ENCODE data around the gene DOCK3.

Gene DOCK3

GRCh38 chr3:51378726-51379125, 704.0 kb downstream of the DOCK3 start:
- in situ Hi-C loops (cut with HindIII; ENCODE audit: low sequenced_read_pairs), result loop anchor here (25.0 kb wide), 1 partner anchor 1041 kb away; the partner anchor contains the start of genes RASSF1, TUSC2 and ZMYND10

GRCh38 chr3:51379301-51379700, 704.6 kb downstream of the DOCK3 start:
- in situ Hi-C loops (cut with HindIII; ENCODE audit: low sequenced_read_pairs), result loop anchor here (25.0 kb wide), 1 partner anchor 1042 kb away; the partner anchor contains the start of genes RASSF1, TUSC2 and ZMYND10

DNA sequence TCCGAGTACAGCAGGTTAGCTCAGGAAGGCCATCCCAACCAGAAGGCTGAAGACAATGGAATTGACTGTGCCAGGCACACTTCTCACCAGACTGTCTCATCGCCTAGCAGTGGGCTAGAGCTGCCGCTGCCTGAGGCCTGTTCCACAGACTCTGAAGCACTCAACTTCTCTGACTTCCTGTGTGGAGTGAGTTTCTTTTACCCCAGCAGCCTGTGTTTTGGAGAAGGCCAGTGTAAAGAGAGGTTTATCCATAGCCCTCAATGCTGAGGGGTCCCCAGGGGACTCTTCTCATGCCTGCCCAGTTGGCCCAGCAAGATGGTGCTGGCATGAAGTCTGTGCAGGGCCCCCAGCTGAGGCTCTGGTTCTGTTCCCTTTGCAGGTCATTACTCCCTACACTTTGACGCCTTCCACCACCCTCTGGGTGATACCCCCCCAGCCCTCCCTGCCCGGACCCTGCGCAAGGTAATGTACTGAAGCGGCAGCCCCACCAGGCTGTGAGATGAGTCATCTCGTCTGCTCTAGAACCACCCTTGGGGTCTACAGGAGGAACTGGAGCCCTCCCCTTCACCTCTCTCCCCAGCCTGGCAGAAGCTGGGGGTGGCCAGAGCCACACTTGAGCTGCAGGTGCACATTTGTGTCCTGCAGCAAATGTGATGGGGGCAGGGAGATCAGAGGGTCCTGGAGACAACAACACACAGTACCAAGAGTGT, 705.2 kb downstream of the DOCK3 start:
- in situ Hi-C loops (cut with HindIII; ENCODE audit: low sequenced_read_pairs), result loop anchor here (25.0 kb wide), 1 partner anchor 1043 kb away; the partner anchor contains the start of genes RASSF1, TUSC2 and ZMYND10

GRCh38 chr3:51380601-51381332, 706.0 kb downstream of the DOCK3 start:
- in situ Hi-C loops (cut with HindIII; ENCODE audit: low sequenced_read_pairs), result loop anchor here (25.0 kb wide), 1 partner anchor 1043 kb away; the partner anchor contains the start of genes RASSF1, TUSC2 and ZMYND10

- in situ Hi-C loops (cut with HindIII; ENCODE audit: low sequenced_read_pairs), result loop anchor here (25.0 kb wide), 1 partner anchor 1044 kb away; the partner anchor contains the start of genes RASSF1, TUSC2 and ZMYND10
Observed at GRCh38 chr3:51381333-51381705, 706.6 kb downstream of the DOCK3 start.

DNA sequence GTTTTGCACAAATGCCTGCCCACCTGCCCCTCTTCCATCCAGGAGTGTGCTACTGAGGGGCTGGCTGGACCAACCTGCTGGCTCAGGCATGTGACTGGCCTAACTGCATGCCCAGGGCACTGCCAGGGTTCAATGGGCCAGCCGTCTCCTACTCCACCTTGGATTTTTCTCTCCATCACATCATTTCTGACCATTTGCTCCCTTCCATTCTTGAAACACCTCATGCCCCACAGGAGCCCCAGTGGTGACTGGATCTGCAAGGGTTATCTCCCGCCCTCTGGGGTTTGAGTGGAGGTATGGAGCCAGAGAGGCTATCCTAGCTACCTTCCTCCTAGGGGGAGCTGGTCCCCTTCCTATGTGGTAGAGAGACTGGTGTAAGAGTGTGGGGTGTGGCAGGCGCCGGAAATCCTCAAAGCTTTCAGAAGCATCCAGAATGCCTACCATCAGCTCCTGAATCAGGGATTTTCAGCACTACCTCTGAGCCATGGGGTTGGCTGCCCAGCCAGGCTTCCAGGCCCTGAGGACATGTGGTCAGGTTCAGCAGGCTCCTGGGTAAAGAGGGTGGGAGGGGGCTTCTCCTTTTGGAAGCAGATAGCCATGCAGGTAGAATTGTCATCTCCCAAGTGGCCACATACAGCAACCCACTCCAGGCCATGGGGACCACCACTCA, 707.5 kb downstream of the DOCK3 start:
- in situ Hi-C loops (cut with HindIII; ENCODE audit: low sequenced_read_pairs), result loop anchor here (25.0 kb wide), 1 partner anchor 1045 kb away; the partner anchor contains the start of genes RASSF1, TUSC2 and ZMYND10

- in situ Hi-C loops (cut with HindIII; ENCODE audit: low sequenced_read_pairs), result loop anchor here (25.0 kb wide), 1 partner anchor 1046 kb away; the partner anchor contains the start of genes RASSF1, TUSC2 and ZMYND10
Observed at GRCh38 chr3:51382947-51383578, 708.3 kb downstream of the DOCK3 start.

GRCh38 chr3:51384055-51384725, 709.5 kb downstream of the DOCK3 start:
- in situ Hi-C loops (cut with HindIII; ENCODE audit: low sequenced_read_pairs), result loop anchor here (25.0 kb wide), 1 partner anchor 1047 kb away; the partner anchor contains the start of genes RASSF1, TUSC2 and ZMYND10

DNA sequence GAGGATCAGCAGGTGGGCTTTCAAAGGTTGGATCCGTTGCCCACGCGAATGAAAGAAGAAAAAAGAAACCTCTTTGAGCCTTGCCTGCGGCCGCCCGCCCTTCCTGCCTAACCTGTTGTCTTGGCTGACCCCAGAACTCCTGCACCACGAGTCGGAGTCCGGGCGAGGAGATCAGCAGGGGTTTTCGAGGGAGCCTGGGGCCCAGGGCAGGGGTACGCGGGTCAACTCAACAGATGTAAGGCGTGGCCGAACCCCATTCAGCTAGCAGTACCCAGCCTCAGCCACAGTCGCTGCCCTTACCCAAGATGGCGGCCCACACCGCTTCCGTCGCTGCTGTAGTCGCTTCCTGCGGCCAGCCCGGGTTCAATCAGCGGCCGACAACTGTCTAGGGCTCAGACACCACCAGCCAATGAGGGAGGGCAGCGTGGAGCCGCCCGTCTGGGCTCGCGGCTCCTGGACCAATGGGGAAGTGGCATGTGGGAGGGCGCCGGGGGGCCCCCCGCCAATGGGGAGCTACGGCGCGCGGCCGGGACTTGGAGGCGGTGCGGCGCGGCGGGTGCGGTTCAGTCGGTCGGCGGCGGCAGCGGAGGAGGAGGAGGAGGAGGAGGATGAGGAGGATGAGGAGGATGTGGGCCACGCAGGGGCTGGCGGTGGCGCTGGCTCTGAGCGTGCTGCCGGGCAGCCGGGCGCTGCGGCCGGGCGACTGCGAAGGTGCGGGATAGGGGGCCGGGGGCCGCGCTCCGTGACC, 710.2 kb downstream of the DOCK3 start, which contains the start of gene MANF:
MANF (plus strand) TSS at position 566 of the 748 bp plus-strand sequence; CDS start at position 618, 52 bp downstream.
- in situ Hi-C loops (cut with HindIII; ENCODE audit: low sequenced_read_pairs), result loop anchor here (25.0 kb wide), 1 partner anchor 1048 kb away; the partner anchor contains the start of genes RASSF1, TUSC2 and ZMYND10

DNA sequence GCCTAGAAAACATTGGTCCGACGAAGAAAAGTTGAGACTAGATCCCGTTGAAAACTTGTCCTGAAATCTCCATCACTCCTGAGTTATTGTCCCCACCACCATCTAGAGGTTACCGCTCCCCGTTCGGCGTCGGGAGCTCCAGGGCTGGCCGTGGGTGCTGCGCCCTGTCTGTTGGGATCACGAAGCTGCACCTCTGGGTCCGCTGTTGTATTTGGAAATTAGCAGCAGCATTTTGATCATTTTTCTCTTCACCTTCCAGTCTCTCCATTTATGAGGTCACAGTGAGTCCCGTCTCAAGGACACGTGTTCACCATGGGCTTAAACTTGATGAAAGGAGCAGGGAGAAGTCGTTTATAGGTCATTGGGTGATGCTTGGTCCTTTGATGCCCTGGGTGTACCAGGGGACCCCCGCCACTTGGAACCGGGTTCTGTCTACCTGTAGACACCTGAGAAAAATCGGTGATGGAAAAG, 710.9 kb downstream of the DOCK3 start:
- in situ Hi-C loops (cut with HindIII; ENCODE audit: low sequenced_read_pairs), result loop anchor here (25.0 kb wide), 1 partner anchor 1048 kb away; the partner anchor contains the start of genes RASSF1, TUSC2 and ZMYND10

- in situ Hi-C loops (cut with HindIII; ENCODE audit: low sequenced_read_pairs), result loop anchor here (25.0 kb wide), 1 partner anchor 1049 kb away; the partner anchor contains the start of genes RASSF1, TUSC2 and ZMYND10
Observed at GRCh38 chr3:51386159-51386851, 711.6 kb downstream of the DOCK3 start.

DNA sequence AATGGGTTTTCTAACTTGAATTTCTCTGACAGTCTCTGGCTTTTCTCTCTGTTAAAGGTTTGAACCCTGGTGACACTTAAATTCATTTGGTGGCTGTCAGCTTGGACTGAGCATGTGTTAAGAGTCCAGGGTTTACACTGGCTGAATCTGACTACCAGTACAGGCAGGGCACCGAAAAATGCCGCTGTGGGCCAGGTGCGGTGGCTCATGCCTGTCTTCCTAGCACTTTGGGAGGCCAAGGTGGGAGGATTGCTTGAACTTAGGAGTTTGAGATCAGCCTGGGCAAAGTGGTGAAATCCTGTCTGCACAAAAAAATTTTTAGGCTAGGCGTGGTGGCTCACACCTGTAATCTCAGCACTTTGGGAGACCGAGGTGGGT, 712.1 kb downstream of the DOCK3 start:
- in situ Hi-C loops (cut with HindIII; ENCODE audit: low sequenced_read_pairs), result loop anchor here (25.0 kb wide), 1 partner anchor 1050 kb away; the partner anchor contains the start of genes RASSF1, TUSC2 and ZMYND10

GRCh38 chr3:51387281-51387680, 712.6 kb downstream of the DOCK3 start:
- in situ Hi-C loops (cut with HindIII; ENCODE audit: low sequenced_read_pairs), result loop anchor here (25.0 kb wide), 1 partner anchor 1050 kb away; the partner anchor contains the start of genes RASSF1, TUSC2 and ZMYND10

DNA sequence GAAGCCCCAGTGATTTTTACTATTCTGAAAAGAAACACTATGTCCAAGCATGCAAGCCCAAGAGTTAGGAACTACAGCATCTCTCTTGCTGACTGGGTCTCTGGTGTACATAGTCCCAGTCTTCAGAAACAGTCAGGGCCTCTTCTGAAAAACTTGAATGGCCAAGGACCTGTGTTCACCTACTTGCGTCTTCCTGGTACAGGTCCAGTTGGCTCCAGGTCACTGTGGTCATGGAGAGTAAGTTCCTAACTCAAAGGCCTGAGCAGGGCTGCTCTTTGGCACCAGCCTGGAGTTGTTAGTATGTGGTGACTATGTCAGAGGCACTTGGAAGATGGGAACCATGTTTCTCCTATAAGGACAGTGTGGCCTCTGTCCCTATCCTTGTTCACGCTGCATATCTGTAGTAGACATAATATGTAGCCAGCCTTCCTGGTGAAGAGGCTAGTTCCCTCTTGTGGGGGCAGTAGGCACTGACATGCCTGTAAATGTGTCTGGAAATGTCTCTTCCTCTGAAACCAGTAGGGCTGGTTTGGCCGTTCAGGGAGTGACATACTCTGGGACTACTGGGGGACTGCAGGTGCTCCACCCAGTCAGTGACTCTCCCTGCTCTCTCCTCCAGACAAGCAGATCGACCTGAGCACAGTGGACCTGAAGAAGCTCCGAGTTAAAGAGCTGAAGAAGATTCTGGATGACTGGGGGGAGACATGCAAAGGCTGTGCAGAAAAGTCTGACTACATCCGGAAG, 713.7 kb downstream of the DOCK3 start:
- in situ Hi-C loops (cut with HindIII; ENCODE audit: low sequenced_read_pairs), result loop anchor here (25.0 kb wide), 1 partner anchor 1051 kb away; the partner anchor contains the start of genes RASSF1, TUSC2 and ZMYND10

DNA sequence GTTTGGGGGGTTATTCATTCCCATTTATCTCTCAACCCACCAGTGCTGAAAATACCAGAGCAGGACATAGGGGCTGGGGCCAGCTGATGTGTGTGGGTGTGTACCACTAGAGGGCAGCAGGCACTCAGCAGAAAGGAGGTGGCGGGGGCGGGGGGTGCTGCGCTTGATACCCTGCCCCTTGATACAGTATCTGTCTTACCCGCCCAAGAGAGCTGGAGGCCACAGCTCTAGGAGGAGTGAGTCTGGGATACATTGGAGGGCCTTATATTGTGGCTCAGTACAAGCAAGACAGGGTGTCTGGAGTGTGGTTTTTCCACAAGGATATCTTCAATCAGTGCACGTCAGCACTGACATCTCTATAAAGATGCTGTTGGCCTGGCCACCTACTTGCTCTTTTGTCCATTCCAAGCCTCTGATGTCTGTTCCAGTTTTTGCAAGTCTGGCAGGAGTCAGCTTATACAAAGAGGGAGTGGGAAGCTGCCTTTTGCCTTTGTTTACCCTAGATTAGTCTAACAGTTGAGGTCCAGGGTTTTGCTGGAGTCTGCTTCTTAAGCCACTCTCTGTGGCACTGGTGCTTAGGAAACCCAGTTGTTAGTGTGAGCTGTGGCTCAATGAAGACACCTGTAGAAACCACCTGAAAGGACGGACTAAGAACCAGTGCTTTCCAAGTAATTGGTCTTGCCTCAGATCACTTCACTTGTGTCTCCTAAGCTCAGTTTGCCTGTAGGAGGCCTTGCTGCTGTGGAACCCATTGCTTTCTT, 714.9 kb downstream of the DOCK3 start:
- in situ Hi-C loops (cut with HindIII; ENCODE audit: low sequenced_read_pairs), result loop anchor here (25.0 kb wide), 1 partner anchor 1052 kb away; the partner anchor contains the start of genes RASSF1, TUSC2 and ZMYND10
